Gastroesophageal sphincter (tissue), 4 donors: ENCODE data around the gene GPR27. TPM values are rescaled to one million over a fixed set of nuclear protein-coding genes. Genes with fewer than 3 reads are reported as not detected.

Experiments used
- ATAC-seq: fragments of 150-250 bp; one replicate; pipeline ENCODE4 v1.9.1; 2016; ENCODE audit warnings: mild to moderate bottlenecking, moderate library complexity
- H3K27ac ChIP-seq, 4 donors: fragments of 200-600 bp; sonication (generic) in 3 of 4; 1 replicate in 3 of 4; 2 replicates in 1 of 4; pipeline ENCODE4 v1.5.1; 2016 to 2019
- H3K27me3 ChIP-seq: fragments of 200-600 bp; sonication (generic); one replicate; pipeline ENCODE4 v1.5.1; 2019
- H3K36me3 ChIP-seq, 2 donors: fragments of 200-600 bp; sonication (generic); one replicate each; pipeline ENCODE4 v1.5.1; 2019; ENCODE audit warnings: control low read depth in 1 of 2
- H3K4me1 ChIP-seq, 3 donors: fragments of 200-600 bp; sonication (generic); 1 replicate in 2 of 3; 2 replicates in 1 of 3; pipeline ENCODE4 v1.5.1; 2016 to 2019; ENCODE audit warnings: control low read depth in 2 of 3
- H3K4me3 ChIP-seq, 2 donors: fragments of 200-600 bp; sonication (generic); one replicate each; pipeline ENCODE4 v1.5.1; 2019; ENCODE audit warnings: mild to moderate bottlenecking in 1 of 2, moderate library complexity in 1 of 2
- H3K9me3 ChIP-seq, 3 donors: fragments of 200-600 bp; sonication (generic); one replicate each; pipeline ENCODE4 v1.5.1; 2017 to 2019; ENCODE audit warnings: control low read depth in 2 of 3
- CTCF ChIP-seq, 4 experiments: fragments of 200-600 bp in 2 of 4; fragments of 450-650 bp in 2 of 4; sonication (generic) in 1 of 4; IDR thresholded peaks; one replicate each; pipeline ENCODE4 v1.5.1; 2017 to 2019; ENCODE audit warnings: antibody characterized with exemption in 4 of 4, mild to moderate bottlenecking in 2 of 4, moderate library complexity in 2 of 4
- EP300 ChIP-seq: sonication (generic); formaldehyde crosslinking; IDR thresholded peaks from one replicate; pipeline ENCODE4 v1.6.1; 2017; ENCODE audit warnings: antibody characterized with exemption, mild to moderate bottlenecking
- POLR2A ChIP-seq, 2 donors: fragments of 450-650 bp; IDR thresholded peaks; one replicate each; pipeline ENCODE4 v1.6.1; 2017; ENCODE audit warnings: antibody characterized with exemption in 2 of 2, mild to moderate bottlenecking in 2 of 2, moderate library complexity in 1 of 2
- POLR2AphosphoS5 ChIP-seq: sonication (generic); formaldehyde crosslinking; IDR thresholded peaks from one replicate; pipeline ENCODE4 v1.6.1; 2017; ENCODE audit warnings: antibody characterized with exemption
- WGBS, 2 donors: methylation state at CpG; one replicate each; pipeline ENCODE4 v1.1.5; 2018; ENCODE audit warnings: low coverage in 1 of 2; 5-methylcytosine and 5-hydroxymethylcytosine counted together
- total RNA-seq, 4 donors: library from RNA; depleted of rRNA; stranded (reverse); fragments of >200 nt; gene quantifications; one replicate each; pipeline ENCODE4 v1.1.0, GENCODE V29; 2016

GPR27 gene
- total RNA-seq, 4 donors from 2014 or later = 1.7 to 2.8 (median 2.0) TPM

GRCh38 chr3:71786217-71786549, 32.5 kb downstream of the GPR27 start:
- peaks cover 0 to 21% (median 6%) of the 10 kb centered on the region in 3 donors for H3K4me1 ChIP-seq
- no peak for ATAC-seq
- H3K9me3 ChIP-seq = no peaks in the 10 kb centered on the region
- H3K27me3 ChIP-seq = peaks cover 50% of the 10 kb centered on the region
- no peak overlapping the region for H3K27ac ChIP-seq
- WGBS, 2 donors = 53 to 58% methylated on average over 7 of the region's 8 CpGs
- no peak for TF ChIP-seq POLR2AphosphoS5
- no peak for TF ChIP-seq EP300
- TF ChIP-seq CTCF (IDR thresholded peaks at IDR 0.05) = no peak
- no peak for TF ChIP-seq POLR2A (IDR thresholded peaks at IDR 0.05)
- H3K4me3 ChIP-seq = no peak overlapping the region
- H3K36me3 ChIP-seq = no peaks in the 10 kb centered on the region

GRCh38 chr3:71786551-71786950, 32.9 kb downstream of the GPR27 start:
- Histone ChIP-seq H3K9me3 (no peaks in the 10 kb centered on the region), H3K36me3 (no peaks in the 10 kb centered on the region), H3K4me3 (no peak overlapping the region), H3K27me3 (peaks cover 46% of the 10 kb centered on the region), H3K27ac (no peak overlapping the region), H3K4me1 (peaks cover 0 to 21% (median 6%) of the 10 kb centered on the region in 3 donors)
- no peak for ATAC-seq
- 50 to 68% methylated on average over 4 to 6 of the region's 6 CpGs for WGBS, 2 donors
- no peak for TF ChIP-seq POLR2A (IDR thresholded peaks at IDR 0.05)
- TF ChIP-seq CTCF (IDR thresholded peaks at IDR 0.05) = no peak
- TF ChIP-seq EP300 = no peak
- no peak for TF ChIP-seq POLR2AphosphoS5

- H3K4me3 ChIP-seq = no peak overlapping the region
- no peak overlapping the region for H3K27ac ChIP-seq
- H3K27me3 ChIP-seq = peaks cover 33% of the 10 kb centered on the region
- no peaks in the 10 kb centered on the region for H3K9me3 ChIP-seq
- ATAC-seq = no peak
- no peaks in the 10 kb centered on the region for H3K36me3 ChIP-seq
- 85 to 92% methylated on average over 4 to 7 of the region's 7 CpGs for WGBS, 2 donors
- H3K4me1 ChIP-seq = peaks cover 0 to 21% (median 6%) of the 10 kb centered on the region in 3 donors
- TF ChIP-seq EP300 = no peak
- no peak for TF ChIP-seq CTCF (IDR thresholded peaks at IDR 0.05)
- no peak for TF ChIP-seq POLR2A (IDR thresholded peaks at IDR 0.05)
- TF ChIP-seq POLR2AphosphoS5 = no peak
Measured at GRCh38 chr3:71787851-71788405, 34.3 kb downstream of the GPR27 start.

GRCh38 chr3:71789922-71790321, 36.3 kb downstream of the GPR27 start:
- WGBS, 2 donors = 74 to 88% methylated on average over 1 of the region's 1 CpG
- H3K9me3 ChIP-seq = no peaks in the 10 kb centered on the region
- TF ChIP-seq POLR2A (IDR thresholded peaks at IDR 0.05) = no peak
- TF ChIP-seq EP300 = no peak
- no peak for TF ChIP-seq CTCF (IDR thresholded peaks at IDR 0.05)
- TF ChIP-seq POLR2AphosphoS5 = no peak
- no peak for ATAC-seq
- peaks cover 0 to 10% (median 0%) of the 10 kb centered on the region in 3 donors for H3K4me1 ChIP-seq
- H3K27me3 ChIP-seq = peaks cover 13% of the 10 kb centered on the region
- H3K36me3 ChIP-seq = no peaks in the 10 kb centered on the region
- no peak overlapping the region for H3K27ac ChIP-seq
- H3K4me3 ChIP-seq = no peak overlapping the region

GRCh38 chr3:71791634-71792033, 38.0 kb downstream of the GPR27 start:
- Histone ChIP-seq H3K4me1 (no peaks in the 10 kb centered on the region), H3K27ac (no peak overlapping the region), H3K27me3 (no peaks in the 10 kb centered on the region), H3K36me3 (no peaks in the 10 kb centered on the region), H3K4me3 (no peak overlapping the region), H3K9me3 (no peaks in the 10 kb centered on the region)
- no peak for ATAC-seq
- TF ChIP-seq POLR2AphosphoS5 = no peak
- TF ChIP-seq CTCF (IDR thresholded peaks at IDR 0.05) = no peak
- TF ChIP-seq POLR2A (IDR thresholded peaks at IDR 0.05) = no peak
- TF ChIP-seq EP300 = no peak
- 57 to 67% methylated on average over 1 of the region's 1 CpG for WGBS, 2 donors
